ENCODE results near the gene FCN1.

The FCN1 gene

GRCh38 chr9:134915046-134915985, 2.4 kb downstream of the FCN1 start:
- DNase-seq (ENCODE audit: low spot score) = no peak

GRCh38 chr9:134914501-134914834, 3.2 kb downstream of the FCN1 start:
- DNase-seq (ENCODE audit: low spot score) = no peak

DNA sequence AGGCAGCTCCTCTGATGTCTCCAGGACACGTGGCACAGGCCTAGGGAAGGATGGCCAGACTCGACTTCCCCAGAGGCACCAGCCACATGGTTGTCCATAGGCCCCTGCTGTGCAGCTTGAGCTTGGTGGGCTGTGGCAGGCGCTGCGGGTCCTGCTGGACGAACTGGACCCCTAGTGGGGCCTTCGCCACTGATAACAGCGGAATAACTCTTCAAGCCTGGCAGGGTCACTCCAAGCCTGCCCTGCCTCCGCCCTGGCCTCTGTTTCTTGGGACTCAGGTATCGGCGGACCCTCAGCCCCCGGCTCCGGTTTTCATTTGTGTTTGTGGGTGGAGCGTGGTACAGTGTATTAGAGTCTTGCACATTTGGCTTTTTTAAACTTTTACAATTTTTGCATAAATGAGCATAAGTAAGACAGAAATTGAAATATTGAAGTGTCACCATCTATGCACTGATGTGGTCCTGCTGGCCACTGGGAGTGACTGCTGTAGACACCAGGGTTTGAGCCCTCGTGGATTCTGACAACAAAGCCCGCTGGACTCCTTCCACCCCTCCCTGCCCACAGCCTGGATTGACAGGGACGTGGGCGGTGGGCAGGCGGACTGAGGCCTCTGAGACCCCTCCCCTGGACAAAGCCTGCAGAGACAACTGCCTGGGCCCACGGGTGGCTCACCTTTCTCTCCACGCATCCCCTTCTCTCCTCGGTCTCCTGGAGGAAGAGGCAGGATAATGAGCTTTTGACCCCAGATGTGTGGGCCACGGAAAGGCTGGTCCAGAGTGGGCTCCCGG, 3.8 kb downstream of the FCN1 start:
- no peak for DNase-seq (ENCODE audit: low spot score)

- DNase-seq (ENCODE audit: low spot score) = no peak
Measured at GRCh38 chr9:134913041-134913712, 4.5 kb downstream of the FCN1 start.

GRCh38 chr9:134912126-134912840, 5.4 kb downstream of the FCN1 start:
- DNase-seq (ENCODE audit: low spot score) = no peak

DNA sequence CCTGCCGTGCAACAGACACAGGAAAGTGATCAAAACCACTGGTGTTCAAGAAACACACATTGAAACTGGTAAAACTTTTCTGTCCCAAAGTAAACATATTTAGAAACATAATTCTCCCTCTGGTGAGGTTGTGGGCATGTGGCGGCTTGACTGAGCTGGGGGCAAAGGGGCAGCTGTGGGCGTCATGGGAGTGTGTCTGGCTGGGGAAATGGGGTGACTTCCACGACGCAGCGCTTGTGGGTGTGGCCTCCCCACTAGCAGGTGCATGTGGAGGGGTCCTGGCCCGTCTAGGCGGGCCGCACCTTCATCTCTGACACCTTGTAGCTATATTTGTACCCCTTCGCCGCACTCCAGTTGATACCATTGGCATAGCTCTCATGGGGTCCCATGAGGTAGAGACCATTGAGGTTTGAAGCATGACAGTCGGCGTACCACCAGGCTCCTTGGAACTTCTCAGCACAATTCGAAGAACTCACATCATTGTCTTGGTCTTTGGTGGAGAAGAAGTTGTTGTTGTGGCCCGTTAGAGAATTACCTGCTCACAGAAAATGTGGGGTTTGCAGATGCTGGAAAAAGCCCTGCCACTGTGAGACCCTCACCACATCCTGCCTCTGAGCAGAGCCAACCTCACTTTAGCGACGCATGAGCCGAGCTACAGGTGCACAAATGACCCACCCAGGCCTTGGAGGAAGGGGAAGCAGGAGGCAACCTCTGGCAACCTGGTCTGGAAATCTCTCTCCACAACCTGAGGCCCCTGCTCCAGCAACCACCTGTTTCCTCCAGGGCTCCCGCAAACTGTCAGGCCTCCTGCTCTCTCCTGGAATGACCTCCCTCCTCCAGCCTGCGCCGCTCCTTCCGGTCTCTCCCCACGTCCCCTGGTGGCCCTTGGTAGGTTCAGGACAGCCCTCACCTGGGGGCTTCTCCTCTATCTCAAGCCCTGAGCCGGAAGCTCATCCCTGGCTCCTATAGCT, 7.9 kb downstream of the FCN1 start:
- no peak for DNase-seq (ENCODE audit: low spot score)

GRCh38 chr9:134908524-134909309, 9.0 kb downstream of the FCN1 start:
- no peak for DNase-seq (ENCODE audit: low spot score)

DNA sequence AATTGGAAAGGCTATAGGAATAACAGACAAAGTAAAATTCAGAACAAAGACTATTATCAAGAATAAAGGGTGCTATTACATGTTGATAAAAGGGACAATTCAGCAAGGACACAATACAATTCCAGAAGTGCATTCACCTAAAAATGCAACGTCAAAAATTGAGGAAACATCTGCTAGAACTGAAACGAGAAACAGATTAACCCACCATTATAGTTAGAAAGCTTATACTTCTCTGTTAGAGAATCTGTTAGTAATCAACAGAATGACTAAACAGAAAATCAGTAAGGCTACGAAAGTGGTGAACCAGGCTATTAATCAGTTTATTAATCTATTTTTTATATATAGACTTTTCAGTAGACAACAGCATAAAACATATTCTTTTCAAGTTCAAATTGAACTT, 14.8 kb downstream of the FCN1 start:
- no peak for DNase-seq (ENCODE audit: low spot score)

GRCh38 chr9:134899818-134900217, 17.9 kb downstream of the FCN1 start:
- no peak for DNase-seq (ENCODE audit: low spot score)

GRCh38 chr9:134899168-134899567, 18.5 kb downstream of the FCN1 start:
- DNase-seq (ENCODE audit: low spot score) = no peak

GRCh38 chr9:134898319-134898718, 19.4 kb downstream of the FCN1 start:
- no peak for DNase-seq (ENCODE audit: low spot score)

GRCh38 chr9:134897584-134898170, 20.0 kb downstream of the FCN1 start:
- DNase-seq (ENCODE audit: low spot score) = no peak

DNA sequence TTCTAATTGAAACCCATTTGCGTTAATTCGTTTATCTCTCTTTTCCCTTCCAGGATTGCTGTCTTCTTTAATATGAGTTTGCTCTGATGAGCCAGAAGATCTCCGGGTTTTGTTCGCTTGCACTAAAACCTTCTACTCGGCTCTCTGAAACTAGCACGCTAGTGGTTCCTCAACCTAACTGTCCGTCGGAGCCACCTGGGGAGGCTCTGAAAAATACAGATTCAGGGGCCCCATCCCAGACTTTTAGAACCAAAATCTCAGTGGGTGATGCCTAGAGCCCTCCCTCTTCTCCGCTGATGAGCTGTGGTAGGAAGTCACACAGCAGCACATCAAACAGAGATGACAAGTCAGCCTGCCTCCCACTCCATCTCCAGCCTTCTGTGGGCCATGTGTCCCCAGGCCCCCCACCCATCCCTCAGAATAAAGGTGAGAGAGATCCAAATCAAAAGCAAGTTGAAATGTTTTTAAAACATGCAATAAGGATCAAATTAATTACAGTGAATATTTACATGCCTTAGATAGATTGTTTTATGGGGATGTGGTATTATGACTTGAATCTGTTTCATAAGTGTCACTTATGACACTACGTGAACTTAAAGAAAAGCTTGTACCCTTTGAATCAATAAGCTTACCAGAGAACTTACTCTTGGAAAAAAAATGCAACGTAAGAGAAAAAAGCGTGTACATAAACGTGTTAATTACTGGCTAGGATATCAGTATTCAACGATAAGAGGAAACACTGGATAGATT, 20.7 kb downstream of the FCN1 start:
- DNase-seq (ENCODE audit: low spot score) = no peak

DNA sequence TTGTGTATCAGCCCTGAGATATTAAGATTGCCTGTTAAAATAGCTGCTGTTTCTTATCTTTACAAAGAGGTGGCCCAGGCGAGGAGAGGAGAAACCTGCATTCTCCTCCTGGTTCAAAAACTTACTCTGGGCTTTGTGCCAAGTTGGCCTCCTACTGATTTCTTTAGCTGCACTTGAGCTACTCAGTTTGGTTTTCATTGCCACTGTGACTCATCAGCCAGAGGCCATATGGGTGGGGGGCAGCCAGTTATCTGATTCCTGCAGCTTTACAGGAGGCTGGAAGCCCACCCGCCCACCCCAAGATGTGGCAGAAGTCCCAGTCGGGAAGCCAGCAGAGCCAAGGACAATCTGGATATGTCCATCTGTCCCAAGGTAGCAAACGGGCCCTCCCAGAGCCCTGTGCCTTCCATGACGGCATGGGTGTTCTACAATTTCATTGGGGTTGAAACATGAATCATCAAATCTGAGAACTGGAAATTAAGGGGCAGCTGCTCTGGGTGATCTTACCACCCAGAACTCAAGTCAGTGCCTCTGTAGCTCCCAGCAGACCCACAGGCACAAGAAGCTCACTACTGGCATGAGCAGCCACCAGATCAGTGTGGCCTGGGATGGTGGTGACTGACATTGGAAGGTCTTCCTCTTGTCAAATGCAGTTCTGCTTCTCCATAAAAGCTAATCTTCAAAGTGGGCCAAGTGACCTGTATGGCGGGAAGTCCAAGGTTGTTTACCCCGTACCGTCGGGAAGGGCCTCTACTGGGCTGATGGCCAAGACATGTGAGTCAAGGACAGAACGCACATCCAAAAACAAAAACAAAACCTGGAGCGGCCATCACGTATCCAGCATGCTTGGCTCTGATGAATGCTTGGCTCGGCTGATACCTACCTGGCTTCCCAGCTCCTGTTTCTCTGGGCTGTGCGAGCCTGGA, 21.5 kb downstream of the FCN1 start:
- DNase-seq (ENCODE audit: low spot score) = no peak

GRCh38 chr9:134895567-134895907, 22.2 kb downstream of the FCN1 start:
- no peak for DNase-seq (ENCODE audit: low spot score)

DNA sequence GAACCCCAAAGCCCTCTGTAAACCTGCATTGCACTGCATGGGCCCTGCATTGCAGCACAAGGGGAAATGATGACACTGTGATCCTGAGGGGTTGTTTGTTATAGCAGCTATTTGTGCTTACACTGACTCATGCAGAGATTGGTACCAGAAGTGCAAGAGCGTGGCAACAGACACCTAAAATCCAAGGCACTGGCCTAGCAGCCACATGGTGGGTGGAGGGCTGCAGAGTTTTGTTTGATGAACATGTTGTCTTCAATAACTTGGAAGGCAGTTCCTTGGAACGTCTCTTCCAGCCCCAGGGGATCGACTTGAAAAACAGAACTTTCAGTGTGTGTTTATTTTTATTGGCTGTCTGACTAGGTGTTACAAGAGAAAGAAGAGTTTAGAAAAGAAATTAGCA, 22.6 kb downstream of the FCN1 start:
- no peak for DNase-seq (ENCODE audit: low spot score)

DNA sequence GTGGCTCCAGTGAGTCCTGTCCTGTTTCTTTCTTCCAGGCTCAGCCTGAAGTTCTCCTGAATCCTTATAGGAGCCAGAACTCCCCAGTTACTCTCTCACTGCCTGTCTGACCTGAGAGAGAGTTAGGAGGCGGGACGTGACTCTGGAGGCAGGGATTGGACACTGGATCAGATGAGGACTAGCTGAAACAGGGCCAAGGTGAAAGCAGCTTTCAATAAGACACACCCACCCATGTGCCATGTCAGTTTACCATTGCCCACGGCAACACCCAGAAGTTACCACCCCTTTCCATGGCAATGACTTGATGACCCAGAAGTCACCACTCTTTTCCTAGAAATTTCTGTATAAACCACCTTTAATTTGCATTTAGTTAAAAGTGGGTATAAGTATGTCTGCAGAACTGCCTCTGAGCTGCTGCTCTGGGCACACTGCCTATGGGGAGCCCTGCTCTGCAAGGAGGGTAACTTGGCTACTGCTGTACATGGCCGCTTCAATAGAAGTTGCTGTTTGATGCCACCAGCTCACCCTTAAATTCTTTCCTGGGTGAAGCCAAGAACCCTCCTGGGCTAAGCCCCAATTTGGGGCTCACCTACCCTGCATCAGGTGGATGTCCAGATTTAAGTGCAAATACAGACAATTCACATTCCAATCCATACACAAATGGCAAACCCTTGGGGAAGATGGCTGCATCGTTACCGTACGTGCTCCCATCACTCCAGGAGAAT, 23.4 kb downstream of the FCN1 start:
- DNase-seq (ENCODE audit: low spot score) = no peak
